HG02973 (cell line): ENCODE data around the gene CHMP5.

ENCODE experiments used
- ATAC-seq: cut with Tn5 transposase; IDR thresholded peaks from one replicate; pipeline ENCODE4 v1.9.1; 2021; ENCODE audit warnings: moderate library complexity; ENCODE audit not compliant: unreplicated experiment

The CHMP5 gene

DNA sequence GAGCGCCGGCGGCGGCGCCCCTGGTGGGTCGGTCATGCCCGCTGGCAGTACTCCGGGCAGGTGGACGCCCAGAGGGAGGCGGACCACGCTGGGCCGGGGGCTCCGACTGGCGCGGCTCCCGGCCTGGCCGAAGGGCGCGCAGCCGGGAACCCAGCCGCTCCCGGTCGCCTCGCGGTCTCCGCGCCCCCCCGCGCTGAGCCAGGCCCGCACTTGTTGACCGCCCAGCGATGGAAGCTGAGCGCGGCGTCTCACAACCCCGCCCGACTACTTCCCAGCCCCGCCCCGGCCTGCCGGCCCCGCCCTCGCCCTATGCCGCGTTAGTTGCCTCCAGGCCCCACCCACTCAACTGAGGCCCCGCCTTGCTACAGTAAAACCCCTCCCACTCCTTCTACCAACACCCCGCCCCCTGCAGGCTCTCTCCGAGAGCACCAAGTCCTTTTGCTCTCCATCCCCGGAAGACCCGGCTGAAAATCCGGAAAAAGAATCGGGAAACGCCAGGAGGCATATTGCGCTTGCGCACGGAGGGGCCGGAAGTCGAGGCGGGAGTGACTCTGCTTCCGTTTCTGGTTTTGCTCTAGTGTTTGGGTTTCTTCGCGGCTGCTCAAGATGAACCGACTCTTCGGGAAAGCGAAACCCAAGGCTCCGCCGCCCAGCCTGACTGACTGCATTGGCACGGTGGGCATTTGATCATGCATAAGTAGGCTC lies at the start of gene CHMP5, which contains the start of gene BAG1:
CHMP5 (plus strand) TSS at position 577 of the 705 bp plus-strand sequence; CDS start at position 607, 30 bp downstream.
BAG1 (minus strand) TSS at position 236 of the 705 bp plus-strand sequence.
- peak; percentile 81 for ATAC-seq

DNA sequence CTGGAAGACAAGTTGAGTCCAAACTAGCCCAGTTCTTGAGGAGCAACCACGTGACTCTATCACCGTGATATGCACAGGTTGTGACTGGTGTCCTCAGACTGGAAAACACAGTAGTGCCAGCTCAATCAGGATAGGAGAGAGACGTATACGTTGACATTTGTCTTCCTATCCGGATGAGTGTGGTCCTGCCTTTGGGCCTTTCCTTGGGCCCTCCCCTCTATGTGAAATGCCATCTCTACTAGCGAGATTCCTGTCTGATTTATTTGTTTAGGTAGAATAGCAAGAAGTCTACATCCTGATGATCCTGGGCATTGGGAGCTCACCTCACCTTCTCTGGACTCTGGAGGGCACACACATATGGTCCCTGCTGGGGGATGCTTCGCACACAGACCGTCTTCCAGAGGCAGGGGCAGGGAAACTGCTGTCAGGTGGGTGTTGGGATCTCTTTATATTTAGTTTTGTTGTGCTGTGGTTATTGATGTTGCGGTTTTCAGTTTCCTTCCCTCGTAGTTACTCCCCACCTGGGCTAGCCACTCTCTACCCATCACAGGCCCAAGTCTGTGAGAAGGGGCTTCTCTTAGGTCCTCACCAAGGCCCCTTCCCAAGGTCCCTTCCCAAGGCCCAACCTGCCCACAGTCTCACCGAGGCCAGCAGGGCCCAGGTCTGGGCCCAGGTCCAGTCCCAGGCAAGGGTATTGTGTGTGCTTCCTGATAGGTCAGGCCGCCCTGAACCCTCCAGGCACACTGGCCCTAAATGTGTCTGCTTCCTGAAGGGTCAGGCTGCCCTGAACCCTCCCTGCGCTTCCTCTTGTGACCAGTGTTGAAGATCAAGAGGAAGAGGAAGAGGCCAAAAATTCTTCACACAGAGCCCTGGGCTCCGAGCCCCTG lies 43.9 kb upstream of the CHMP5 start:
- ATAC-seq, result no peak

DNA sequence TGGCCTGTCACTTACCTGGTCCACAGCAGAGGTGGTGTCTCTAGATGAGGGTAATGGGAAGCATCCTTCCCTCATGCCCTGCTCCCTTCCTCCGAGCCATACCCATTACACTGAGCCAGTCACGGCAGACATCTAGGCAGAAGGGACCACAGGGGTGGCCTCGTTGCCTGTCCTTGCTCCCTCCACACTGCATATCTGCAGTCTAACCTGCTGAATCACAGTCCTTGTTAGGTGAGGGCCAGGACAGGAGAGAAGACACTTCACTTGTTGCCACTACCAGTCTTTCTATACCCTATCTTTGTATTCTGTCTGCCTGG lies 43.3 kb upstream of the CHMP5 start:
- no peak for ATAC-seq

DNA sequence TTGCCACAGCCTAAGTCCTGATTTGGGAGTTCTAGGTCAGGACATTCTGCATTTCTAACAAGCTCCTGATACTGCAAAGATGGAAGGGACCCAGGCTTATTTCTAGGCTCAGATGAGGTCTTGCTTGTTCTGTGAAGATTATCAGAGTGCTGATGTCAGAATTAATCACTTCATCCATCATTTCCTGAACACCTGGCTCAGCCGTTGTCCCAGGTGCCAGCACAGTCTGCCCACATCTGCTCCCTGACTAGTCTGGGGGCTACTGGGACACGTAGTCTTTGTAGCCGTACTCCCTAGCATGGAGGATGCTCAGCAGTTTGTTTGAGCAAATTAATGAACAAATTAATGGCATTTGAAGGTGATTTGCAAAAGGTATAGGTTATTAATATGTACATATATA lies 42.8 kb upstream of the CHMP5 start:
- no peak for ATAC-seq

- no peak for ATAC-seq
These were observed 41.2 kb upstream of the CHMP5 start for GRCh38 chr9:33223696-33224095.

- peak; percentile 33 for ATAC-seq
These were observed 39.3 kb upstream of the CHMP5 start for GRCh38 chr9:33225319-33226147.

DNA sequence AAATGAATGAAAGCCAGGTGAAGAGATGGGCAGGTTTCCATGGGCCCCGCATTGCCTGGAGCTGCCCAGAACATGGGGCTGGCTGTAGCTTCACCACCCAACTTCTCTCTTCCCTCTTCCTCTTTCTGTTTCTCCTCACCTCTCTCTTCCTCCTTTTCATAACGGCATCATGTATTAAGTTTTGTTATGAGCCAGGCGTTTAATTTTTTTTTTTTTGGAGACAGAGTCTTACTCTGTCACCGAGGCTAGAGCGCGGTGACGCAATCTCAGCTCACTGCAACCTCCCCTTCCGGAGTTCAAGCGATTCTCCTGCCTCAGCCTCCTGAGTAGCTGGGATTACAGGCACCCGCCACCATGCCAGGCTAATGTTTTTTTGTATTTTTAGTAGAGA lies 37.8 kb upstream of the CHMP5 start:
- peak; percentile 48 for ATAC-seq

DNA sequence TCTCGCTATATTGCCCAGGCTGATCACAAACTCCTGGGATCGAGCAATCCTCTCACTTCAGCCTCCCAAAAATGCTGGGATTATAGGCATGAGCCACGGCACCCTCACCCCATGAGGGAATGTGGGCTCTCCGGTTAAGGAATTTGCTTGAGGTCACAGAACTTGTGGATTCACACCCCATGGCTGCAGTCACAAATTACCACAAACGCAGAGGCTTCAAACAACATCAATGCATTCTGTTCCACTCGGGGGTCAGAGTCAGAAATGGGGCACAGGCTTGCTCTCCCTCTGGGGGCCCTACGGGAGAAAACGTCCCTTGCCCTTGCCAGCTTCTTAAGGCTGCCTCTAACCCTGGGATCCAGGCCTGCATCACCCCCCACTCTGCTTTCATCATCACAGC lies 37.1 kb upstream of the CHMP5 start:
- ATAC-seq, result no peak

GRCh38 chr9:33228606-33229005 lies 36.2 kb upstream of the CHMP5 start:
- ATAC-seq, result no peak

DNA sequence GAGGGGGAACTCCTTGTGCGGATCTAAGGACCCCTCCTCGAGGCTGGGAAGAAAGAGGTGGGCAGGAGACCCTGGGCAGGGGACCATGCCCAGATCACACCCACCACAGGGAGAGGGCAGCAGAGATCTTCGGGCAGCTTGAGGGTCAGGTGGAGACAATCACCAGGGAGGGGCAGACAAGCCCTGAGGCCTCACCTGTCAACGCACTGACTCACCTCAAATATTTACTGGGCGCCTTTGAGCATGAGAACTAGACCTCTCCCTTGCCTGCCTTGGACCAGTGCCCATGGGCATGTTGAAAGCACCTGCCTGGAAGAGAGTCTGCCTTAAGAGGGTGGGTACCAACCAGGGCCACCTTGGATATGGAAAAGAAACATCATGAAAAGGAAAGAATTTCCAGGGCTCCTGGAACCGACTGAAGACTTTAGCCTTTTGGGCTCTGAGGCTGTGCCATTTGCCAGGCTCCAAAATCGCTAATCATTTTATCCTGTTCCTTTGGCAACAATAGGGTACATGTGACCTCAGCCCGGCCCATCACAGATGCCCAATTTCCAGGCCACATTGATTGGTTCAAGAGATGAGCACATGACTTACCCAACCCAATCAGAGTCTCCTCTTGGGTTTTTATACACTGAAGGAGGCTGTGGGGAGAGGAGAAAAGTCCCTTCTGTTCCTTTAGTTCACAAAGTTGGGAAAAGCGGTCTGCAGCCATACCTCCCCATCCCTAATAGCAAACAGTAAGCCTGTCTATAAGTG lies 35.3 kb upstream of the CHMP5 start:
- no peak for ATAC-seq

DNA sequence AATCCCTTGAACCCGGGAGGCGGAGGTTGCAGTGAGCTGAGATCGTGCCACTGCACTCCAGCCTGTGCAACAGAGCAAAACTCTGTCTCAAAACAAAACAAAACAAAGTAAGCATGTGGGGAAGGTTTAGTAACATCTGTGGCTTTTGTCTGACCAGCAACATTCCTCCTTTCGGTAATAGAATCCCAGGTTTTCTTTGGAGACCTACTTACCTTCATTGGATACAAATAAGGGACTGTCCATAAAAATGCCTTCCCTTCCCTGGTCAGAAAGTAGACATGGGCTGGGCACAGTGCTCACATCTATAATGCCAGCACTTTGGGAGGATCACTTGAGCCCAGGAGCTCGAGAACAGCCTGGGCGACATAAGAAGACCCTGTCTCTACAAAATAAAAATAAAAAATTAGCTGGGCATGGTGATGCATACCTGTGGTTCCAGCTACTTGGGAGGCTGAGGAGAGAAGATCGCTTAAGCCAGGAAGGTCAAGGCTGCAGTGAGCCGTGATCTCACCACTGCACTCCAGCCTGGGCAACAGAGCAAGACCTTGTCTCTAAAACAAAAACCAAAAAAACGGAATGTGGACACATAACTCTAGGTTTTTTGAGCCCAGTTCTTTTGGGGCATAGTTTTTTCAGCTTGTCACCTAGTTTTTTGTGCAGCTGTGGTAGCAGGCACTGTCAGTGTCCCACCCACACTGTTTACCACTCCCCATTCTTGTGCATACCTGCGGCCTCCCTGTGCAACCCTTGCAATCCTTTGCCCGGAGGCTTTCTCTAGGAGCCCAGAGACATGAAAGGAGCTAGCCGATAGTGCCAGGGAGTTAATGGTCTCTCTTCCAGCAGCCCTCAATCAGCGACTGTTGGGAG lies 33.9 kb upstream of the CHMP5 start:
- no peak for ATAC-seq

GRCh38 chr9:33231623-33231942 lies 33.3 kb upstream of the CHMP5 start:
- no peak for ATAC-seq

GRCh38 chr9:33232815-33233214 lies 32.0 kb upstream of the CHMP5 start:
- no peak for ATAC-seq

- ATAC-seq, result no peak
These were observed 31.1 kb upstream of the CHMP5 start for GRCh38 chr9:33233626-33234342.

GRCh38 chr9:33234511-33235467 lies 30.1 kb upstream of the CHMP5 start:
- no peak for ATAC-seq

DNA sequence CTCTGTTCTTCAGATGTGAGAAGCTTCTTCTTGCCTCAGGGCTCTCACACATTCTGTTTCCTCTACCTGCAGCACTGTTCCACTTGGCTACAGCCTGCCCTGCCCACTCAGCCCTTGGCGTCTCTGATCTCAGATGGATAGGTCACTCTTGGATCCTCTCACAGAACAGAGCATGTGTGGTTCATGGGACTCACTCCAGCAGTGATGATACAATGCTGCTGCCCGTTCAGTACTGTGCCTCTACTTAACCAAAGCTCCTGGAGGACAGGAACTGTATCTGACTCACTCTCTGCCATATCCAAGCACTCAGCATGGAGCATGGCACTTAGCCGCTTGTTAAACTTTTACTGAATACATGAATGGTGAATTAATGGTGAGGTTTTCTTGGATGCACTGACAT lies 28.3 kb upstream of the CHMP5 start:
- no peak for ATAC-seq

- ATAC-seq, result no peak
These were observed 24.9 kb upstream of the CHMP5 start, which contains the start of gene SPINK4 for GRCh38 chr9:33239921-33240320. SPINK4 (plus strand) TSS chr9:33240167; CDS start chr9:33240209, 42 bp downstream.

- ATAC-seq, result no peak
These were observed 23.6 kb upstream of the CHMP5 start for GRCh38 chr9:33241298-33241697.
